K562 (cell line): Measurements from ENCODE around the gene HEXD. TPM values are rescaled to one million over a fixed set of nuclear protein-coding genes. Genes with fewer than 3 reads are reported as not detected.

Experiments used
- HOMEZ ChIP-seq: fragments of 250-450 bp; sonication (Bioruptor Pico); IDR thresholded peaks from 2 replicates; pipeline ENCODE4 v1.4.0; 2020; ENCODE audit warnings: mild to moderate bottlenecking, moderate library complexity
- POU5F1 ChIP-seq: fragments of 150-350 bp; IDR thresholded peaks from 2 replicates; pipeline ENCODE4 v1.6.1; 2014; ENCODE audit warnings: borderline replicate concordance, low read length, low read depth, mild to moderate bottlenecking; ENCODE audit not compliant: partially characterized antibody
- REST ChIP-seq, 2 experiments: fragments of 450-650 bp; formaldehyde crosslinking in 1 of 2; IDR thresholded peaks; 2 replicates each; pipeline versions ENCODE4 v1.4.0 to v1.6.1; 2014 to 2020; ENCODE audit warnings: mild to moderate bottlenecking in 2 of 2, borderline replicate concordance in 1 of 2, low read depth in 1 of 2
- SP1 ChIP-seq: sonication (generic); formaldehyde crosslinking; IDR thresholded peaks from 2 replicates; pipeline ENCODE4 v1.8.1; 2022; ENCODE audit warnings: mild to moderate bottlenecking, missing genetic modification reagents
- ZBTB26 ChIP-seq: fragments of 450-650 bp; formaldehyde crosslinking; IDR thresholded peaks from 2 replicates; pipeline ENCODE4 v1.4.0; 2022; ENCODE audit warnings: missing genetic modification characterization
- ZNF318 ChIP-seq, 2 experiments: fragments of 450-650 bp; IDR thresholded peaks; 2 replicates each; pipeline ENCODE4 v1.6.1; 2016; ENCODE audit warnings: mild to moderate bottlenecking in 2 of 2, borderline replicate concordance in 1 of 2, low read depth in 1 of 2, moderate library complexity in 1 of 2
- ZNF347 ChIP-seq: fragments of 450-650 bp; formaldehyde crosslinking; IDR thresholded peaks from 2 replicates; pipeline ENCODE4 v1.4.0; 2020; ENCODE audit warnings: low read depth, mild to moderate bottlenecking, moderate library complexity
- polyA plus RNA-seq, 8 experiments: library from polyadenylated mRNA; depleted of rRNA in 4 of 8; stranded (reverse) in 5 of 8; unstranded in 3 of 8; fragments of >200 nt; fragmentation: Nextera tagmentation in 2 of 8; fragmentation: Illumina TruSeq in 1 of 8; extraction: Ambion mirVana in 2 of 8; extraction: Trizol in 1 of 8; gene quantifications; 2 replicates each; pipeline versions ENCODE4 v1.2.1 to v1.2.3, GENCODE V29; 2011 to 2014; ENCODE audit warnings: inconsistent platforms in 1 of 8, missing spikeins in 1 of 8
- total RNA-seq, 7 experiments: library from RNA; depleted of rRNA in 6 of 7; stranded (reverse); fragments of >200 nt in 6 of 7; fragmentation: Illumina TruSeq in 2 of 7; extraction: Trizol in 2 of 7; gene quantifications; 2 replicates each; pipeline versions ENCODE4 v1.2.1 to v1.2.3, GENCODE V29; 2011 to 2021; ENCODE audit warnings: low replicate concordance in 1 of 7

HEXD gene
- total and polyA plus RNA-seq, 9 of the 15 experiments (the other 6 are each of a cell fraction or from before 2014, with no cell fraction given) = 1.0 to 25.3 (median 10.0) TPM

- TF ChIP-seq ZBTB26 (CRISPR knock-in tag) (no peak), POU5F1 (no peak), SP1 (CRISPR knock-in tag) (no peak), ZNF318 (IDR thresholded peaks at IDR 0.05; ENCODE audit: borderline replicate concordance in 1 of 2, low read depth in 1 of 2) (no peak), ZNF347 (no peak), HOMEZ (CRISPR knock-in tag) (no peak), REST (IDR thresholded peaks at IDR 0.05; ENCODE audit: borderline replicate concordance) (no peak), REST (CRISPR knock-in tag; IDR thresholded peaks at IDR 0.05; ENCODE audit: low read depth) (no peak)
Measured at GRCh38 chr17:82452162-82452561, 34.0 kb downstream of the HEXD start (continued).
